ENCODE measurements around the gene ASB18. TPM values are rescaled to one million over a fixed set of nuclear protein-coding genes. Genes with fewer than 3 reads are reported as not detected.

Gene ASB18
- total and polyA plus RNA-seq, 2 of the 4 experiments (the other 2 are of a cell fraction): not detected

DNA sequence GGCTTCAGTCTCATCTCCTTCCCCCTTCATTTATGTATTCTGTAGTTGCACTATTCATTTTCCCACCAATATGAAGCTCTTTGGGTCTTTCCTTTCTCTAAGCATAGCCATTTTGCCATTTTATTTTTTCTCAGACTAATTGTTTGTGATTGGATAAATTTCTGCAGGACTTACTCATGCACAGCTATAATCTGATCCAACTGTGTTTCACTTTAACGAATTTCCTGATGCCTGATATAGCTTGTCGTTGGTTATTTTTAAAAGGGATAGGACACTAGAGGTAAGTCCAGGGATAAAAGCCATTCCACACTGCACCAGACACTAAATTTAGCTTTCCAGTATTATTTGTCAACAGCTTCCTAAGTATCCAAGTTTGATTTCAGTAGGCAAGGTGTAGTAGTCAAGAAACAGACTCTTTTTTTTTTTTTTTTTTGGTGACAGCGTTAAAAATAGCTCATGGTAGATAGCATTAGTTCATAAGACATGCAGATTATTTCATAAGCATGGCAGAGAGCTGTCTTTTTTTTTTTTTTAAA lies 17.4 kb downstream of the ASB18 start:
- CTCF ChIA-PET: no interaction called here
- POLR2A ChIA-PET (ENCODE audit: unreplicated experiment): no interaction called here

More for the DNA sequence above, 17.4 kb downstream of the ASB18 start:
- TF ChIP-seq, protein P1, sequence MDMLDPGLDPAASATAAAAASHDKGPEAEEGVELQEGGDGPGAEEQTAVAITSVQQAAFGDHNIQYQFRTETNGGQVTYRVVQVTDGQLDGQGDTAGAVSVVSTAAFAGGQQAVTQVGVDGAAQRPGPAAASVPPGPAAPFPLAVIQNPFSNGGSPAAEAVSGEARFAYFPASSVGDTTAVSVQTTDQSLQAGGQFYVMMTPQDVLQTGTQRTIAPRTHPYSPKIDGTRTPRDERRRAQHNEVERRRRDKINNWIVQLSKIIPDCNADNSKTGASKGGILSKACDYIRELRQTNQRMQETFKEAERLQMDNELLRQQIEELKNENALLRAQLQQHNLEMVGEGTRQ (IDR thresholded peaks at IDR 0.05; ENCODE audit: low read depth, low read length): no peak
- TF ChIP-seq BHLHE40 (IDR thresholded peaks at IDR 0.05; ENCODE audit: low read depth, low read length) (no peak), NFE2L2 (IDR thresholded peaks at IDR 0.05; ENCODE audit: low read depth, low read length) (no peak), MXI1 (IDR thresholded peaks at IDR 0.05; ENCODE audit: borderline replicate concordance, low read depth, low read length) (no peak), RFX5 (IDR thresholded peaks at IDR 0.05; ENCODE audit: low read depth, low read length) (no peak), MAFK (IDR thresholded peaks at IDR 0.05; ENCODE audit: low read depth, low read length) (no peak), POLR2A (IDR thresholded peaks at IDR 0.05; ENCODE audit: low read depth, low read length) (no peak), FOS (IDR thresholded peaks at IDR 0.05; ENCODE audit: low read depth, low read length) (no peak), RAD21 (IDR thresholded peaks at IDR 0.05; ENCODE audit: low read length) (no peak), CEBPB (IDR thresholded peaks at IDR 0.05; ENCODE audit: low read depth, low read length) (no peak), SMC3 (IDR thresholded peaks at IDR 0.05; ENCODE audit: low read depth, low read length) (no peak), MAZ (IDR thresholded peaks at IDR 0.05; ENCODE audit: borderline replicate concordance, low read depth, low read length) (no peak), CHD1 (IDR thresholded peaks at IDR 0.05; ENCODE audit: low read depth, low read length) (no peak), RCOR1 (IDR thresholded peaks at IDR 0.05; ENCODE audit: insufficient replicate concordance, low read length) (no peak)
- TF ChIP-seq, protein P2, sequence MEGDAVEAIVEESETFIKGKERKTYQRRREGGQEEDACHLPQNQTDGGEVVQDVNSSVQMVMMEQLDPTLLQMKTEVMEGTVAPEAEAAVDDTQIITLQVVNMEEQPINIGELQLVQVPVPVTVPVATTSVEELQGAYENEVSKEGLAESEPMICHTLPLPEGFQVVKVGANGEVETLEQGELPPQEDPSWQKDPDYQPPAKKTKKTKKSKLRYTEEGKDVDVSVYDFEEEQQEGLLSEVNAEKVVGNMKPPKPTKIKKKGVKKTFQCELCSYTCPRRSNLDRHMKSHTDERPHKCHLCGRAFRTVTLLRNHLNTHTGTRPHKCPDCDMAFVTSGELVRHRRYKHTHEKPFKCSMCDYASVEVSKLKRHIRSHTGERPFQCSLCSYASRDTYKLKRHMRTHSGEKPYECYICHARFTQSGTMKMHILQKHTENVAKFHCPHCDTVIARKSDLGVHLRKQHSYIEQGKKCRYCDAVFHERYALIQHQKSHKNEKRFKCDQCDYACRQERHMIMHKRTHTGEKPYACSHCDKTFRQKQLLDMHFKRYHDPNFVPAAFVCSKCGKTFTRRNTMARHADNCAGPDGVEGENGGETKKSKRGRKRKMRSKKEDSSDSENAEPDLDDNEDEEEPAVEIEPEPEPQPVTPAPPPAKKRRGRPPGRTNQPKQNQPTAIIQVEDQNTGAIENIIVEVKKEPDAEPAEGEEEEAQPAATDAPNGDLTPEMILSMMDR (conservative IDR thresholded peaks at IDR 0.05; ENCODE audit: low read depth, low read length): no peak
- TF ChIP-seq, protein P3, sequence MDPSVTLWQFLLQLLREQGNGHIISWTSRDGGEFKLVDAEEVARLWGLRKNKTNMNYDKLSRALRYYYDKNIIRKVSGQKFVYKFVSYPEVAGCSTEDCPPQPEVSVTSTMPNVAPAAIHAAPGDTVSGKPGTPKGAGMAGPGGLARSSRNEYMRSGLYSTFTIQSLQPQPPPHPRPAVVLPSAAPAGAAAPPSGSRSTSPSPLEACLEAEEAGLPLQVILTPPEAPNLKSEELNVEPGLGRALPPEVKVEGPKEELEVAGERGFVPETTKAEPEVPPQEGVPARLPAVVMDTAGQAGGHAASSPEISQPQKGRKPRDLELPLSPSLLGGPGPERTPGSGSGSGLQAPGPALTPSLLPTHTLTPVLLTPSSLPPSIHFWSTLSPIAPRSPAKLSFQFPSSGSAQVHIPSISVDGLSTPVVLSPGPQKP (IDR thresholded peaks at IDR 0.05; ENCODE audit: borderline replicate concordance, low read depth, low read length): no peak
- Histone ChIP-seq H3K4me1 (ENCODE audit: control insufficient read depth, insufficient read depth, low read length) (peaks cover 3% of the 10 kb centered on the region; the same call in 1 of the 2 replicates), H3K36me3 (ENCODE audit: control insufficient read depth, insufficient read depth, low read length) (no peaks in the 10 kb centered on the region), H3K23ac (ENCODE audit: low read depth, low read length) (no peak overlapping the region), H4K20me1 (ENCODE audit: insufficient read depth, low read length) (no peaks in the 10 kb centered on the region), H2BK15ac (ENCODE audit: low read depth, low read length) (no peak overlapping the region), H3K4me3 (ENCODE audit: insufficient read depth, low read depth, low read length) (no peak overlapping the region), H3K9ac (ENCODE audit: low read depth, low read length) (no peak overlapping the region), H3K27me3 (ENCODE audit: control insufficient read depth, insufficient read depth, low read length) (peaks cover 2% of the 10 kb centered on the region), H4K5ac (ENCODE audit: low read depth, low read length) (no peak overlapping the region), H2AK9ac (replicated peaks; ENCODE audit: low read depth, low read length, poor library complexity) (no peak overlapping the region), H3K9me3 (ENCODE audit: control insufficient read depth, insufficient read depth, low read length) (no peaks in the 10 kb centered on the region), H2BK20ac (ENCODE audit: low read depth, low read length) (no peak overlapping the region), H3K4me2 (ENCODE audit: low read depth, low read length) (no peak overlapping the region; the same call in 1 of the 2 replicates), H3K9me1 (ENCODE audit: insufficient read depth, low read length) (no peaks in the 10 kb centered on the region), H3K56ac (ENCODE audit: extremely low read depth, insufficient read depth, low read length) (no peak overlapping the region), H2AFZ (replicated peaks; ENCODE audit: low read length, poor library complexity) (no peak overlapping the region), H3K79me1 (ENCODE audit: low read depth in 1 of 2, low read length in 2 of 2) (no peaks in the 10 kb centered on the region), H3K14ac (replicated peaks; ENCODE audit: low read depth, low read length) (no peak overlapping the region), H3K18ac (ENCODE audit: low read depth, low read length) (no peak overlapping the region), H4K8ac (ENCODE audit: low read depth in 2 of 2, low read length in 2 of 2) (no peak overlapping the region), H3K4ac (ENCODE audit: low read depth, low read length) (no peak overlapping the region), H2BK5ac (ENCODE audit: low read depth, low read length, poor library complexity, severe bottlenecking) (no peak overlapping the region), H3K27ac (ENCODE audit: insufficient read depth, low read length) (no peak overlapping the region), H2BK120ac (ENCODE audit: low read depth, low read length) (no peak overlapping the region), H2AK5ac (ENCODE audit: low read depth, low read length) (no peak overlapping the region), H4K91ac (ENCODE audit: insufficient read depth, low read depth, low read length) (no peak overlapping the region)
- no CpG with 5 or more reads among the region's 3 CpGs for WGBS, 2 experiments (ENCODE audit: extremely low coverage in 2 of 2, insufficient read length in 1 of 2)
- dilution Hi-C loops (cut with HindIII; ENCODE audit: low sequenced_read_pairs, unreplicated experiment) (no loop called here), in situ Hi-C loops (cut with MboI; ENCODE audit: low sequenced_read_pairs) (no loop called here), intact Hi-C loops (cut with micrococcal nuclease) (no loop called here)
- no peak for DNase-seq
- no TSS peak for BruUV-seq (replicated peaks)
- no peak for ATAC-seq (ENCODE audit: low read depth)
